Fibroblast of villous mesenchyme (primary cell): ENCODE results near the gene BCL10. TPM values are rescaled to one million over a fixed set of nuclear protein-coding genes. Genes with fewer than 3 reads are reported as not detected.
A peak's percentile ranks its signal among the peaks of the same experiment; 100 is the strongest.

ENCODE experiments used
- DNase-seq: peaks from one replicate; pipeline ENCODE4 v3.0.0-alpha.2; 2010; ENCODE audit warnings: low read depth
- H3K4me3 ChIP-seq: 2 replicates; pipeline ENCODE4 v1.5.1; 2011; ENCODE audit warnings: low read depth, mild to moderate bottlenecking, low read length
- CTCF ChIP-seq: IDR thresholded peaks from 2 replicates; pipeline ENCODE4 v1.5.1; 2012; ENCODE audit warnings: low read depth, mild to moderate bottlenecking, low read length; ENCODE audit not compliant: insufficient read depth
- total RNA-seq: library from RNA; depleted of rRNA; stranded (reverse); fragments of >200 nt; gene quantifications from 2 replicates; pipeline ENCODE4 v1.2.3, GENCODE V29; 2012

Gene BCL10
- total RNA-seq, result 23.2 and 36.7 TPM in 2 replicates

GRCh38 chr1:85276215-85276977, at the start of gene BCL10:
Gene BCL10 (minus strand): TSS chr1:85276632. CDS start chr1:85276352, 280 bp downstream.
- peak; percentile 98 for DNase-seq
- no peak for TF ChIP-seq CTCF
- peak within 1 kb of the TSS; percentile 74 for H3K4me3 ChIP-seq

DNA sequence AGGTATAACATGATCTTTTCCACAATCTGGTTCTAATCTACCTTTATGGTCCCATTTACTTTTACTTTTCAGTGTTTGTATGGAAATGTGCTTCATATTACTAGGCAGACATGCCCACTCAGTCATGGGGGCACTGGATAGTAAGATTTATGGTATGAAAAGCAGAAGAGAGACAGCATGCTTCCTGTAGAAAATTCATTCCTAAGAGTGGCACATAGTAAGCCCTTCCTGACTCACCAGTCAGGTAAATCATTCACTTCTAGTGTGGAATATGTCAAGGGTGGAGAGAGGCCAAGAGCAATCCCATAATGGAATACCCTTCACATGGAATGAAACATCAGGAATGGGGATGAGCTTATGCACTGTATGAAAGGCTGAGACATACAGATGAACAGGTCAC, 49.5 kb upstream of the BCL10 start:
- H3K4me3 ChIP-seq, result no peak overlapping the region
- no peak for TF ChIP-seq CTCF
- DNase-seq, result no peak

DNA sequence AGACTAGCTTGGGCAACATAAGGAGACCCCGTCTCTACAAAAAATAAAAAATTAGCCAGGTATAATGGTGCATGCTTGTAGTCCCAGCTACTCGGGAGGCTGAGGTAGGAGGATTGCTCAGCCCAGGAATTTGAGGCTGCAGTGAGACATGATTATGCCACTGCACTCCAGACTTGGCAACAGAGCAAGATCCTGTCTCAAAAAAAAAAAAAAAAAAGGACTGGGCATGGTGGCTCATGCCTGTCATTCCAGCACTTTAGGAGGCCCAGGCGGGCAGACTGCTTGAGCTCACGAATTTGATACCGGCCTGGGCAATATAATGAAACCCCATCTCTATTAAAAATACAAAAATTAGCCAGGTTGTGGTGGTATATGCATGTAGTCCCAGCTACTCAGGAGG, 47.3 kb upstream of the BCL10 start:
- DNase-seq, result no peak
- TF ChIP-seq CTCF, result no peak
- no peak overlapping the region for H3K4me3 ChIP-seq

DNA sequence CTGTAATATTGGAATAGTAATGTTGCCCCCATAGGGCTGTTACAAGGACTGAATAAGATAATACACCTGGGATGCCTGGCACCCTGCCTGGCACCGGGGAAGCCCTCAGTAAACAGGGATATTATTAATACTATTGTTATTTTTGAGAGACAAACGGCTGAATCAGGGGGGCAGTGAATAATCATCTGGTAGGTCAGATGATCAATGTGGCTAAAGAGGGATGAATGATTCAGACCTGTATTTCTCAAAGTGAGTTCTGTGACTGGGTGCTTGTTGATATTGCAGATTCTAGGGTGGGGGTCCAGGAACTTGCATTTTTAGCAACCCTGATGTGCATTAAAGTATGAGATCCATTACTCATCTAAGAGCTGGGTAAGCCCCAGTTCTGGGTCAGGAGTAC, 46.2 kb upstream of the BCL10 start:
- DNase-seq, result no peak
- no peak for TF ChIP-seq CTCF

GRCh38 chr1:85321237-85321964, 45.0 kb upstream of the BCL10 start:
- no peak for TF ChIP-seq CTCF
- peak; percentile 44 for DNase-seq
- no peak overlapping the region for H3K4me3 ChIP-seq

More for the DNA sequence above, 46.2 kb upstream of the BCL10 start:
- no peak overlapping the region for H3K4me3 ChIP-seq

DNA sequence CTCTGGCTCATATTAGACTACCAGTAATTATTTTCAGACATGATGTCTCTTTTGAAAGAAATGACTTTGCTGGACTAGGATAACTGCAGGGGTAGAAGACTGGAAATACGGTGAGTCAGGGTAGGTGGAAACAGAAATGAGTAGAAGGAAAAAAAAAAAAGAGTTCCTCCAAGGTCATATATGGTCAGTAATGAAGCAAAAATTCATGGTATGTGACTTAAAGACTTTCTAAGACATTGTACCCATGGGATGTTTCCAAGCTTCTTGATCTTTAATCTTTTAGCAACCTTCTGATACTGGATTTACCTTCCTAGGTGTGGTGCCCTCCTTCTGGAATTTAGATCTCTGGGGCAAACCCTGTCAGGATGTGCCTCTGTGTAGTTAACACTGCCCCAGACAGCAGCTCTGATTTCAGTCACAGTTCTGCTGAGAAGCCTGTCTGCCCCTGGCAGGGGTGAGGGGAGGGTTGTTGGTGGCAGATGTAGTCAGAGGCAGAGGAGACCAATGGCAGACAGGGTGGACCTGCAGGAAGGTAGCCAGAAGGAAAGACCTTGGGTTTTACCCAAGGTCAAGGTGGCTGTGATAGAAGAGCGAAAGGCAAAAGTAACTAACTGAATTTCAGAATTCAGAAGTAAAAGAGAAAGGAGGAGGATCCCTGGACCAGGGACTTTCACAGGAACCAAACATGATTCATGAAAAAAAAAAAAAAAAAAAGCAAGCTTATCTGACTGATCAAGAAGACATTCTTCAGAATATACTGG, 44.1 kb upstream of the BCL10 start:
- no peak for TF ChIP-seq CTCF
- H3K4me3 ChIP-seq, result no peak overlapping the region
- peak; percentile 41 for DNase-seq
